SIG-M5 treated with dmso at 0.1 percent for 504 hours (cell line): Measurements from ENCODE around the gene SPART.

Experiments
- DNase-seq: peaks from one replicate; lab custom pipeline; 2025; ENCODE audit not compliant: unreplicated experiment; lab: John Stamatoyannopoulos, UW

SPART gene

DNA sequence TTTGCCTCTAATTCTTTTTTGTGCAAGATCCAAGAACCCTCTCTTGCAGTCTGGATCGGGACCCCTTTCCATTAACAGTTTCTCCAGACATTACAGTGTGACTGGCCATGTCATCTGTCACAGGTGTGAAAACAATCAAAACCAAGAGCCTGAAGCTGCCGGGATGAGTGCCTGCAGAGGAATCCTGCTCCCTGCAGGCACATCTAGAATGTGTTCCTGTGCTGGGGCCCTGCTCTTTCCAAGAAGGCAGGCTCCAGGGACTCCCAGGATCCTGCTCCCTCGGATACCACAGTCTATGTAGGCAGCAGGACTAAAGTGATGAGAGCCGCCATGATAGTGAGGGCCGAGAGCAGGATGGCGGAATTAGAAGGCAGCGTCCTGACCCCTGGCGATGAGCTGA is 87.4 kb downstream of the SPART start:
- DNase-seq, result no peak
